Activated naive CD4-positive, alpha-beta T cell treated with anti-CD3 and anti-CD28 coated beads, Interleukin-2, amount 10 ng/mL, durations not matched to agents 7 days and 5 days (primary cell): ENCODE measurements around the gene SLC12A6.
"Not testable (repeated sequence)": the region's sequence is repeated elsewhere in the genome, so short reads cannot be mapped to it uniquely, and the experiment has no call there.

Experiments
- CTCF ChIA-PET: fragments of 350-600 bp; sonication (Branson Sonifier 250); formaldehyde crosslinking; loops from one replicate; lab custom pipeline; 2021; ENCODE audit warnings: antibody characterized with exemption; lab: Charles Lee
- DNase-seq: peaks from one replicate; pipeline ENCODE4 v3.0.0-alpha.2; 2020
- H3K27ac Mint-ChIP-seq: one replicate; pipeline ENCODE4 v1.8.0; 2021; ENCODE audit warnings: mild to moderate bottlenecking, moderate library complexity, mixed read lengths
- H3K27me3 Mint-ChIP-seq: one replicate; pipeline ENCODE4 v1.8.0; 2021; ENCODE audit warnings: mild to moderate bottlenecking, mixed read lengths
- H3K36me3 Mint-ChIP-seq: one replicate; pipeline ENCODE4 v1.8.0; 2021; ENCODE audit warnings: mixed read lengths
- H3K4me1 Mint-ChIP-seq: one replicate; pipeline ENCODE4 v1.8.0; 2021; ENCODE audit warnings: mixed read lengths
- H3K4me3 Mint-ChIP-seq: one replicate; pipeline ENCODE4 v1.8.0; 2021; ENCODE audit warnings: mild to moderate bottlenecking, moderate library complexity, mixed read lengths
- H3K9me3 Mint-ChIP-seq: one replicate; pipeline ENCODE4 v1.8.0; 2021; ENCODE audit warnings: mixed read lengths

Gene SLC12A6

GRCh38 chr15:34348735-34349300 is 11.2 kb upstream of the SLC12A6 start:
- peaks cover 18% of the 10 kb centered on the region for H3K27me3 Mint-ChIP-seq
- no peaks in the 10 kb centered on the region for H3K36me3 Mint-ChIP-seq
- CTCF ChIA-PET, result no interaction called here
- no peak for DNase-seq
- H3K27ac Mint-ChIP-seq, result no peak overlapping the region
- H3K4me3 Mint-ChIP-seq, result no peak overlapping the region
- no peaks in the 10 kb centered on the region for H3K9me3 Mint-ChIP-seq
- H3K4me1 Mint-ChIP-seq, result no peaks in the 10 kb centered on the region

GRCh38 chr15:34347951-34348638 is 10.5 kb upstream of the SLC12A6 start:
- H3K4me1 Mint-ChIP-seq, result no peaks in the 10 kb centered on the region
- H3K27ac Mint-ChIP-seq, result no peak overlapping the region
- no peaks in the 10 kb centered on the region for H3K36me3 Mint-ChIP-seq
- CTCF ChIA-PET, result no interaction called here
- H3K9me3 Mint-ChIP-seq, result no peaks in the 10 kb centered on the region
- no peak for DNase-seq
- peaks cover 18% of the 10 kb centered on the region for H3K27me3 Mint-ChIP-seq
- no peak overlapping the region for H3K4me3 Mint-ChIP-seq

- no peaks in the 10 kb centered on the region for H3K9me3 Mint-ChIP-seq
- peaks cover 24% of the 10 kb centered on the region for H3K4me1 Mint-ChIP-seq
- CTCF ChIA-PET, result interaction anchor here (0.6 to 4.3 kb wide), 12 partner anchors 12 to 245 kb away, joined by 3 to 49 read pairs (median 4); partner anchors contain the start of genes KATNBL1 and LPCAT4
- DNase-seq, result peak; percentile 96
- no peak within 1 kb of the TSS for H3K4me3 Mint-ChIP-seq
- peaks cover 24% of the 10 kb centered on the region for H3K36me3 Mint-ChIP-seq
- H3K27ac Mint-ChIP-seq, result no peak within 1 kb of the TSS
- peaks cover 14% of the 10 kb centered on the region for H3K27me3 Mint-ChIP-seq
Measured at GRCh38 chr15:34342737-34343575, 5.4 kb upstream of the SLC12A6 start, which contains the start of the genes NOP10 and NUTM1. NOP10 (minus strand) TSS chr15:34343136; CDS start chr15:34343073, 63 bp downstream. NUTM1 (plus strand) TSS chr15:34343315; CDS start chr15:34343697, 382 bp downstream.

- H3K4me3 Mint-ChIP-seq, H3K9me3 Mint-ChIP-seq, H3K27ac Mint-ChIP-seq: not testable (repeated sequence)
- CTCF ChIA-PET, result interaction anchor here (0.6 to 4.3 kb wide), 10 partner anchors 11 to 246 kb away, joined by 3 to 49 read pairs (median 4); partner anchors contain the start of gene LPCAT4
- Mint-ChIP-seq H3K36me3 (peaks cover 24% of the 10 kb centered on the region), H3K27me3 (peaks cover 13% of the 10 kb centered on the region), H3K4me1 (peaks cover 24% of the 10 kb centered on the region)
- peak; percentile 61 for DNase-seq
Measured at GRCh38 chr15:34342213-34342736, 4.7 kb upstream of the SLC12A6 start.

- H3K36me3 Mint-ChIP-seq, result peaks cover 27% of the 10 kb centered on the region
- no peaks in the 10 kb centered on the region for H3K9me3 Mint-ChIP-seq
- peaks cover 30% of the 10 kb centered on the region for H3K4me1 Mint-ChIP-seq
- H3K27me3 Mint-ChIP-seq, result peaks cover 12% of the 10 kb centered on the region
- H3K4me3 Mint-ChIP-seq, result no peak overlapping the region
- H3K27ac Mint-ChIP-seq, result no peak overlapping the region
- CTCF ChIA-PET, result interaction anchor here (1.9 kb wide), 1 partner anchor 100 kb away, joined by 11 read pairs; no protein-coding TSS in a partner anchor
- DNase-seq, result no peak
Measured at GRCh38 chr15:34341381-34342212, 4.0 kb upstream of the SLC12A6 start.

GRCh38 chr15:34339946-34340345 is 2.4 kb upstream of the SLC12A6 start:
- peaks cover 5% of the 10 kb centered on the region for H3K27me3 Mint-ChIP-seq
- no peak overlapping the region for H3K27ac Mint-ChIP-seq
- H3K4me1 Mint-ChIP-seq, result peaks cover 45% of the 10 kb centered on the region
- peaks cover 27% of the 10 kb centered on the region for H3K36me3 Mint-ChIP-seq
- H3K4me3 Mint-ChIP-seq, result peak overlapping the region; percentile 12
- H3K9me3 Mint-ChIP-seq, result no peaks in the 10 kb centered on the region
- no peak for DNase-seq
- CTCF ChIA-PET, result interaction anchor here (1.0 to 1.3 kb wide), 2 partner anchors 28 to 248 kb away, joined by 3 read pairs; partner anchors contain the start of gene LPCAT4

GRCh38 chr15:34338347-34338746 is 766 bp upstream of the SLC12A6 start:
- Mint-ChIP-seq H3K4me3 (peak overlapping the region; percentile 69), H3K4me1 (peaks cover 58% of the 10 kb centered on the region), H3K27me3 (peaks cover 5% of the 10 kb centered on the region), H3K9me3 (no peaks in the 10 kb centered on the region), H3K27ac (peak overlapping the region; percentile 86), H3K36me3 (peaks cover 27% of the 10 kb centered on the region)
- CTCF ChIA-PET, result interaction anchor here (1.9 to 2.2 kb wide), 2 partner anchors 9 to 97 kb away, joined by 10 read pairs; no protein-coding TSS in a partner anchor
- DNase-seq, result no peak

- peak overlapping the region; percentile 98 for H3K4me3 Mint-ChIP-seq
- peak; percentile 49 for DNase-seq
- peaks cover 25% of the 10 kb centered on the region for H3K36me3 Mint-ChIP-seq
Measured at GRCh38 chr15:34336991-34337556, 507 bp downstream of the SLC12A6 start.

GRCh38 chr15:34336231-34336990 is 1.2 kb downstream of the SLC12A6 start:
- peaks cover 5% of the 10 kb centered on the region for H3K27me3 Mint-ChIP-seq
- no peak for DNase-seq
- CTCF ChIA-PET, result interaction anchor here (0.8 to 1.6 kb wide), 5 partner anchors 10 to 95 kb away, joined by 3 to 6 read pairs (median 4); partner anchors contain the start of gene LPCAT4
- peak overlapping the region; percentile 98 for H3K4me3 Mint-ChIP-seq
- peaks cover 23% of the 10 kb centered on the region for H3K36me3 Mint-ChIP-seq
- peaks cover 64% of the 10 kb centered on the region for H3K4me1 Mint-ChIP-seq
- H3K27ac Mint-ChIP-seq, result peak overlapping the region; percentile 93
- no peaks in the 10 kb centered on the region for H3K9me3 Mint-ChIP-seq

More at GRCh38 chr15:34336991-34337556, 507 bp downstream of the SLC12A6 start:
- peak overlapping the region; percentile 93 for H3K27ac Mint-ChIP-seq
- peaks cover 65% of the 10 kb centered on the region for H3K4me1 Mint-ChIP-seq
- no peaks in the 10 kb centered on the region for H3K9me3 Mint-ChIP-seq
- H3K27me3 Mint-ChIP-seq, result peaks cover 5% of the 10 kb centered on the region
- CTCF ChIA-PET, result interaction anchor here (0.8 kb wide), 1 partner anchor 30 kb away, joined by 4 read pairs; the partner anchor contains the start of gene LPCAT4

- peaks cover 5% of the 10 kb centered on the region for H3K27me3 Mint-ChIP-seq
- peaks cover 66% of the 10 kb centered on the region for H3K4me1 Mint-ChIP-seq
- DNase-seq, result no peak
- H3K27ac Mint-ChIP-seq, result peak overlapping the region; percentile 93
- no peaks in the 10 kb centered on the region for H3K9me3 Mint-ChIP-seq
- peaks cover 23% of the 10 kb centered on the region for H3K36me3 Mint-ChIP-seq
- CTCF ChIA-PET, result interaction anchor here (1.0 to 1.6 kb wide), 4 partner anchors 9 to 94 kb away, joined by 3 to 6 read pairs (median 4); partner anchors contain the start of gene LPCAT4
- H3K4me3 Mint-ChIP-seq, result peak overlapping the region; percentile 98
Measured at GRCh38 chr15:34335176-34336032, 2.2 kb downstream of the SLC12A6 start.

- DNase-seq, result no peak
- CTCF ChIA-PET, result no interaction called here
- peak overlapping the region; percentile 98 for H3K4me3 Mint-ChIP-seq
- peak overlapping the region; percentile 93 for H3K27ac Mint-ChIP-seq
- peaks cover 65% of the 10 kb centered on the region for H3K4me1 Mint-ChIP-seq
- peaks cover 19% of the 10 kb centered on the region for H3K36me3 Mint-ChIP-seq
- H3K27me3 Mint-ChIP-seq, result peaks cover 5% of the 10 kb centered on the region
- H3K9me3 Mint-ChIP-seq, result no peaks in the 10 kb centered on the region
Measured at GRCh38 chr15:34334672-34335071, 2.9 kb downstream of the SLC12A6 start.
